HL-60/S4 (cell line): ENCODE measurements around the gene SEC24D.
"Not testable (repeated sequence)": the region's sequence is repeated elsewhere in the genome, so short reads cannot be mapped to it uniquely, and the experiment has no call there.

Experiments used
- in situ Hi-C: fragments of 300-500 bp; cut with MboI; formaldehyde crosslinking; loops from 2 replicates; pipeline ENCODE4 v1.14.3; 2022; ENCODE audit warnings: low sequenced_read_pairs

Gene SEC24D

DNA sequence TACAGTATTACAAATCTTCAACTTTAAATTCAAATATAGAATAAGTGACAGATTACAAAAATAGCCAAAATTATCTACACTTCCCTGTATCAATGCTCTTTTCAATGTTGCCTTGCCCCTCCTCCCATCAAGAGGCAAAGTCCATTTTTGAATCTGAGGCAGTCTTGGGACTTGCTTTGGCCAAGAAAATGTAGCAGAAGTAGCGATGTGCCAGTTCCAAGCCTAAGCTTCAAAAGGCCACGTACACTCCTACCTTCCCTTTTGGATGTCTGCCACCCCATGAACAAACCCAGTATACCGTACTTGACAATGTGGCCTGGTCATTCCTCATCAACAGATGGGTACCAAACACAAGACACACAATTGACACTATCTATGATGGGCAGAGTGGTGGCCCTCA is 24.1 kb downstream of the SEC24D start:
- in situ Hi-C loops, result no loop called here

DNA sequence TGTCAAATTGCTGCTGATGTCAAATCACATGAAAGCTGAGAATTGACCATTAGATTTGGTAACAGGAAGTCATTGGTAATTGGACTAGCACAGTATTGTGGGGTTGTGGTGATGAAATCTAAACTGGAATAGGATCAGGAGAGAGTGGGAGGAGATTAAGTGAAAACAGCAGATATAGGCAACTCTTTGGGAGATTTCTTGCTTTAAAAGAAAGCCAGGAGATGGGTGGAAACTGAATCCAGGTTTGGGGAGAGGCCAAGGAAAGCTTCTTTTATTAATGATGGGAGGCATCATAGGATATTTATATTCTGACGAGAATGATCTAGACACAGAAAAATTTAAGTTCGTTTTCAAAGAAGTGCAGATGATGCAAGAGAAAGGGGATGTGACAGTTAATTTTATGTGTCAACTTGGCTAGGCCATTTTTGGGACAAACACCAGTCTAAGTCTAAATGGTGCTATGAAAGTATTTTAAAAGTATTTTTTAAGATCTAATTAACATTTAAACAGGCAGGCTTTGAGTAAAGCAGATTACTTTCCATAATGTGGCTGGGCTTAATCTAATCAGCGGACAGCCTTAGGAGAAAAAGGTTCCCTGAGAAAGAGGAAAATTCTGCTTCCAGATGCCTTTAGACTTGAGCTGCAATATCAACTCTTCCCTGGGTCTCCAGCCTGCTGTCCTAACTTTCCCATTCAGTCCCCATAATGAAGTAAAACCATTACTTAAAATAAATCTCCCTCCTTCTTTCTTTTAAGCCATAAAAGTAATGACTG is 24.7 kb downstream of the SEC24D start:
- in situ Hi-C loops, result no loop called here

DNA sequence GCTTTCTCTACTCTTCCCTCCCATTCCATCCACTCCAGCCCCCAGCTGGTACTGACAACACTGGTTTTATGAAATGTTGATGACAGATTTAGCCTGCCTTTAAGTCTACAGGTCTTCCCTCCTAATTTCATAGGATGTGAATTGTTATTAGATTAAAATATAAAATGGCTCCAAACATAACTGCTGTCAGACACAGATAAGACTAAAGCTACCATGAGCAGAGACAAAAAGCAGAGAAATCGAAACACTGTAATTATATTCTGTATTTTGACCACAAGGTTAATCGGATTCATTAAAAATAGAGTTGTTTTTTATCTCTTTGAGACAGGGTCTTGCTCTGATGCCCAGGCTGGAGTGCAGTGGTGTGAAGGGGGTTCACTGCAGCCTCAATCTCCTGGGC is 28.3 kb downstream of the SEC24D start:
- in situ Hi-C loops, result no loop called here

DNA sequence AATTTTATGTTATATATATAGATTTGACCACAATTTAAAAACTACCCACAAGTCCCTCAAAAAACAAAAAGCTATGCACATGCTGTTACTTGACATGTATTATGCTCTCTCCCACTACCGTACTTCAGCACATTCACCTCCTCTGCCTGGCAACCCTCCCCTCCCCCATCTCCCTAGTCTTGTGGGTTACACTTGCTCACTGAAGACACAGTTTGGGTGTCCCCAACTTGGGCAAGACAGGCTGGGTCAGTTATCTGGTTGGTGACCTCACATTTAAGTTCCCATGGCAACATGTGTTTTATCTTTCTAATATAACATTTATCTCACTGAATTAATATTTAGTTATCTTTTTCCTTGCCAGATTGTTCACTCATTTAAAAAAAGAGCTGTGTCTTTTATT is 32.7 kb downstream of the SEC24D start:
- in situ Hi-C loops, result no loop called here

DNA sequence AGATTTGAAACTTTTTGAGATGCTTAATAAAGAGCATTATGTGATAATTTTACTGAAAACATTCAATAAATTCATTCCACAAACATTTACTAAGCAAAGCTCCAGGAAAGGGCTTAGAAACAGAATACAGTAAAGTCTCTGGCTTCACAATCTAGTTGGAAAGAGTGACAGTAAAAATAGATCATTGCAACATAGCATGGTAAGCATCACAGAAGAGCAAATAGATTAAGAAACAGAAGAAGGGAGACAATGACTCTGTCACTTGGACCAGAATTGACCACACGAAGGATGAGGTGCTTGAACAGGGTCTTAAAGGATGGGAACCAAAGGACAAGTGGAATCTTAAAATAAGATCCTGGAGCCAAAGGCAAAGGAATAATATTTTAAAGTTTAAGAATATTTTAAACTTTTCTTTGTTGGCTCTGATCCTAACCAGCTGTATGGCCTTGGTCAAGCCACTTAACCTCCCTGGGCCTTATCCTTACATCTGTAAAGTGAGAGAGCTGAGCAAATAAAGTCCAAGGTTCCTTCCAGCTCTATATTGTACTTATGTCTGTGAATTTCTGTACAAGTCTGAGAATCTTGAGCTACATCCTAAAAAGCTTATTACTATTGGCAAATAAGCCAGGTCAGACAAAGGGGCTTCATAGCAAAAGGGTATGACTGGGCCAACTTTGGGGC is 33.9 kb downstream of the SEC24D start:
- in situ Hi-C loops, result no loop called here

DNA sequence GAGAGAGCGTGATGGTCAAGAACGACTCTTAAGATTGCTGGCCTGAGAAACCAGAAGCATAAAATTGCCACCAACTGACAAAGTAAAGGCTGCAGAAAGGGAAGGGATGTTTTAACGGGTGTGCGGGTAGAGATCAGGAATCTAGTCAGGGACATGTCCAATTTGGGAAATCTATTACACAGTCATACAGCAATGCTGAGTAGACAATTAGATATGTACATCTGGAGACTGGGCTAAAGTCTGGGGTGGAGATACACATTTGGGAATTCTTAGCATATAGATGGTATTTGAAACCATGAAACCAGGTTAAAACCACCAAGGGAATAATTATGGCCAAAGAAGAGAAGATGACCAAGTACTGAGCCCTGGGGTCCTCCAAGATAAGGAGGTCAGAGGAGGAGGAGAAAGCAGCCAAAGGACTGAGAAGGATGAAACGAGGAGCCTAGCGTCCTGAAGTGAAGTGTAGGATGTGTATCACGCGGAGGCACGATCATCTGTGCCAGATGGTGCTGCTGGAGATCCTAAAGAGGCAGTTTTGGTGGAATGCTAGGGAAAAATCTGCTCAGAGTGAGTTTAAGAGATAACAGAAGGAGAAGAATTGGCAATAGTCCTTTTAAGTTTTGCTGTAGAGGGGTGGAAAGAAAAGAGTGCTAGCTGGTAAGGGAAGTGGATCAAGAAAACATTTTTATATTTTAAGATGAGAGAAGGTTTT is 36.5 kb downstream of the SEC24D start:
- in situ Hi-C loops, result no loop called here

DNA sequence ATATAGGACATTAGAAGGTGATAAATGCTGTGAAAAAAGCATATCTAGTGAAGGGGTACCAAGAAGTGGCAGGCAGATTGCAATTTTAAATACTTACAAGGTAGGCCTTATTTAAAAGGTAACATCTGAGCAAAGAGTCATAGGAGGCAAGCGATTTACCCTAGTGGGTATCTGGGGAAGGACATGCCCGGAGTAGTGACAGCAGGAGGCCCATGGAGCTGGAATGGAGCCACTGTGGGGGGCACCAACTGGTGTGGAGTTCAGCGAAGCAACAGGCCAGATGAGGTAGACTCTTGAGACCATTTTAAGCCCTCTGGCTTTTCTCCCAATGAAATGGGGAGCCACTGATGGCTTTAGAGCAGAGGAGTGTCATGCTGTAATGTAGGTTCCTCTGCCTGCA is 37.3 kb downstream of the SEC24D start:
- in situ Hi-C loops, result no loop called here

DNA sequence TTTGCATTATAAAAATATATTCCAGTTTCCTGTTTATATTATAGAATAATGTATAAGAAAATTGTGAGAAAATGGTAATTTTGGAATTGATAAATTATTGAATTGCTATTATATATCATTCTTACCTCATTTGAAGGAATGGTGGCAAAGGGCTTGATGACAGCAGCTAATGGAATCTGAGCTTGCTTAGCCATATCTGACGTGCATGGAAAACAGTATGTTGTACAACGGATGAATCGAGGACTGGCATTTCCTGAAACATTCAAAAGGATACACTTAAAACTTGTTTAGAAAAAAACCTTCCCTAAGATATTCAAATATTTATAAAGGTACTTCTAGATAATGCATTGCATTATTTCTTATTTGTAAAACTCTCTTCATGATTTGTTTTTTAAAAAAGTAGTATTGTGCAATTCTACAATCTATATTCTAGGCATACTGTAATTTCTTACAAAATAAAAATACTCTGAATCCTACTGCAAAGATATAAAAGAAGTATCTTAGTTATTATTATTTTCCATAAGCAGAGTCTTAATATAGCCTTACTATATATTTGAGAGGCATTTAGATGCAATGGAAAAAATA is 38.3 kb downstream of the SEC24D start:
- in situ Hi-C loops, result no loop called here

DNA sequence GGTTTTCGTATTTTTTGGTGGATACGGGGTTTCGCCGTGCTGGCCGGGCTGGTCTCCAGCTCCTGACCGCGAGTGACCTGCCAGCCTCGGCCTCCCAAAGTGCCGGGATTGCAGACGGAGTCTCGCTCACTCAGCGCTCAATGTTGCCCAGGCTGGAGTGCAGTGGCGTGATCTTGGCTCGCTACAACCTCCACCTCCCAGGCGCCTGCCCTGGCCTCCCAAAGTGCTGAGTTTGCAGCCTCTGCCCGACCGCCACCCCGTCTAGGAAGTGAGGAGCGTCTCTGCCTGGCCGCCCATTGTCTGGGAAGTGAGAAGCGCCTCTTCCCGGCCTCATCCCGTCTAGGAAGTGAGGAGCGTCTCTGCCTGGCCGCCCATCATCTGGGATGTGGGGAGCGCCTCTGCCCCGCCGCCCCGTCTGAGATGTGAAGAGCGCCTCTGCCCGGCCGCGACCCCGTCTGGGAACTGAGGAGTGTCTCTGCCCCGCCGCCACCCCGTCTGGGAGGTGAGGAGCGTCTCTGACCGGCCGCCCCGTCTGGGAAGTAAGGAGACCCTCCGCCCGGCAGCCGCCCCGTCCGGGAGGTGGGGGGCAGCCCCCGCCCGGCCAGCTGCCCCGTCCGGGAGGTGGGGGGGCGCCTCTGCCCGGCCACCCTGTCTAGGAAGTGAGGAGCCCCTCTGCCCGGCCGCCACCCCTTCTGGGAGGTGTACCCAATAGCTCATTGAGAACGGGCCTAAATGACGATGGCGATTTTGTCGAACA is 44.1 kb downstream of the SEC24D start:
- in situ Hi-C loops, result not testable (repeated sequence)

DNA sequence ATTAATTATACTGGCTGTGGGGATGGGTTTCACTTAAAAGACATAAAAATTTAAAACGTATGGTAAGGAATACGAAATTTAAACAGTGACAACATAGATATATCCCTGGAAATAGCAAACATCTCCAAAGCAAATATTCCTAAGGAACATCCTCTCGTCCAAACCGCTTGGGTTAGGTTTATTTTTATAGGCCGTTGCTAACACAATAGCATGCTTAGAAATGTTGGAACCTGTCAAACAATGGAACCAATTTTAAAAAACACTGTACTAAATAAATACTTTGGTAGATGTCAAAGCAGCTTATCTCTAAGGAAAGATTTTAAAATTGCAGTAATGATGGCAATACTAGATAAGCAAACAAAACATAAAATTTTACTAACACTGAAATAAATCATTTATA is 45.4 kb downstream of the SEC24D start:
- in situ Hi-C loops, result no loop called here

DNA sequence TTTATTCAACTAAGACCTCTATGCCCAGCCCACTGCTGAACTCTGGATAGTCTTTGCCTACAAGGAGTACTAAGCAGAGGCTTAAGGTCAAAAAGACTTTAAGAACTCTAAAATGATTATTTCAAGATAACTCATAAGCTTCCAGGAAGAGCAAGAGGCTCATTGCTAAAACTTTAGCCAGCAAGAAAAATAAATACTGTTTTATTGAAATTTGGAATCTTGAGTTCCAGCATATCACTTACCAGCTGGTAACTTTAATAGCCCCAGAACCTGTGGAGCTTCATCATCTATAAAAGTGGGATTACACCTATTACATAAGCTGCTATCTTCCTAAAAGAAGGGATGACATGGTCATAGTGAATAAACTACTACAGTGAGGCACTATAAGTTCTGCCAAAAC is 47.0 kb downstream of the SEC24D start:
- in situ Hi-C loops, result no loop called here

DNA sequence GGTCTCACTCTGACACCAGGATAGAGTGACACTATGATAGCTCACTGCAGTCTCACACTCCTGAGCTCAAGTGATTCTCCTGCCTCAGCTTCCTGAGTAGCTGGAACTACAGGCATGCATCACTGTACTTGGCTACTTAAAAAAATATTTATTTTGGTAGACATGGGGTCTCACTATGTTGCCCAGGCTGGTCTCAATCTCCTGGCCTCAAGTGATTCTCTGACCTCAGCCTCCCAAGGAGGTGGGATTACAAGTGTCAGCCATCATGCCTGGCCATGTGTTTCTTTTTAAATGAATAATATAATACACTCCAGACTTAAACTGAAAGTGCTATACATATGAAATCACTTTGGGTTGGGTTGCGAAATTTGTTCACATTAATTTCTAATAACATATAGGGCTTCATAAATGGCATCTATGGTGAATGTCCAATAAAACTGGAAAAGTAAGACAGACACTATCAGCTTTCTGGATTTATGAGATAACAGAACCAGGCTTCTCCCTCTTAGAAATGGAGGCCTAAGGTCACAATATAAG is 48.0 kb downstream of the SEC24D start:
- in situ Hi-C loops, result no loop called here

DNA sequence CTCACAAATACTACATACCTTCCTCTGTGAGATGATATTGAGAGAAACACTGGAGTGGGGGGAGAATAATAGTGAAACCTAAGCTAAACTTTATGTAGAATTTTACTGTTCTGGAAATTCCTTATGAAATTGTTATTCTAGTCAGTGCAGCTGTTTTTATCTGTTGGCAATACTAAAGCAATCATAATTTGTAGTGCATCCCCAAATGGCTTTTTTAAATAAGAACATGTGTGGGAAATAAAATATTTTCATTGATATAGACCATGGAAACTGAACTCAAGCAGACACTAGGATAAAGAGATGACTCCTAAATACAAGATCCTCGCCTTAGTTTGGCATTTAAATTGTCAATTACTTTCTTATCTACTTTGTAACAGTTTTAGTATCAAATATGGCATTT is 51.1 kb downstream of the SEC24D start:
- in situ Hi-C loops, result no loop called here

DNA sequence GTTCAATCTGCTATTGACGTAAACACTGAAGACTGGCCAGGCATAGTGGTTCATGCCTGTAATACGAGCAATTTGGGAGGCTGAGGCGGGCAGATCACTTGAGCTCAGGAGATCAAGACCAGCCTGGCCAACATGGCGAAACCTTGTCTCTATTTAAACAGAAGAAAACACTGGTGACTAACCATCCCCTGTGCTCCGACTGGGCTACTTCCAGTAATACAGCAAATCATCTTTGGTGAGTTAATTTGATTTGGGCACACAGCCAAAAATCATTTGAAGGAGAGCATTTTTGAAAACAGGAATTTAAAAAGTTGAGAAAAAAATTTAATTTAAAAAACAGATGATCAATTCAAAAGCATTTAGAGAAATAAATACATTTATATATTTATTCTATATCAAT is 52.0 kb downstream of the SEC24D start:
- in situ Hi-C loops, result no loop called here

DNA sequence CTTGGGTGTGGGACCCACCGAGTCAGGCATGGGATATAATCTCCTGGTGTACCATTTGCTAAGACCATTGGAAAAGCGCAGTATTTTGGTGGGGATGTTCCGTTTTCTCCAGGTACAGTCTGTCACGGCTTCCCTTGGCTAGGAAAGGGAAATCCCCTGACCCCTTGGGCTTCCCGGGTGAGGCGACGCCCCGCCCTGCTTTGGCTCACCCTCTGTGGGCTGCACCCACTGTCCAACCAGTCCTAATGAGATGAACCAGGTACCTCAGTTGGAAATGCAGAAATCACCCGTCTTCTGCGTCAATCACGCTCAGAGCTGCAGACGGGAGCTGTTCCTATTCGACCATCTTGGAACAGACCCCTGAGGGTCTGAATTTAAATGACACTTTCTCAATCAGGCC is 53.0 kb downstream of the SEC24D start:
- in situ Hi-C loops, result not testable (repeated sequence)

DNA sequence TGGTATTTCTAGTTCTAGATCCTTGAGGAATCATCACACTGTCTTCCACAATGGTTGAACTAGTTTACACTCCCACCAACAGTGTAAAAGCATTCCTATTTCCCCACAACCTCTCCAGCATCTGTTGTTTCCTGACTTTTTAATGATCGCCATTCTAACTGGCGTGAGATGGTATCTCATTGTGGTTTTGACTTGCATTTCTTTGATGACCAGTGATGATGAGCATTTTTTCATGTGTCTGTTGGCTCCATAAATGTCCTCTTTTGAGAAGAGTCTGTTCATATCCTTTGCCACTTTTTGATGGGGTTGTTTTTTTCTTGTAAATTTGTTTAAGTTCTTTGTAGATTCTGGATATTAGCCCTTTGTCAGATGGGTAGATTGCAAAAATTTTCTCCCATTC is 58.3 kb downstream of the SEC24D start:
- in situ Hi-C loops, result loop anchor here (10.0 kb wide), 1 partner anchor 177 kb away; no protein-coding TSS in a partner anchor

DNA sequence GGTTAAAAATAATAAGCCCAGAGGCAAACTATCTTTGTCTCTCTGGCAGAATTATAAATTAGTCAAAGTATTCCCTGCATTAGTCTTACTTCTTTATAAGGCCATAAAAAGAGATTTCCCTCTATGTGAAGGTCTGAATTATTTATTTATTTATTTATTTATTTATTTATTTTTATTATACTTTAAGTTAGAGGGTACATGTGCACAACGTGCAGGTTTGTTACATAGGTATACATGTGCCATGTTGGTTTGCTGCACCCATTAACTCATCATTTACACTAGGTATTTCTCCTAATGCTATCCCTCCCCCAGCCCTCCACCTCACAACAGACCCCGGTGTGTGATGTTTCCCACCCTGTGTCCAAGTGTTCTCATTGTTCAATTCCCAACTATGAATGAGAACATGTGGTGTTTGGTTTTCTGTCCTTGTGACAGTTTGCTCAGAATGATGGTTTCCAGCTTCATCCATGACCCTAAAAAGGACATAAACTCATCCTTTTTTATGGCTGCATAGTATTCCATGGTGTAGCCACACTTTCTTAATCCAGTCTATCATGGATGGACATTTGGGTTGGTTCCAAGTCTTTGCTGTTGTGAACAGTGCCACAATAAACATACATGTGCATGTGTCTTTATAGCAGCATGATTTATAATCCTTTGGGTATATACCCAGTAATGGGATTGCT is 58.8 kb downstream of the SEC24D start:
- in situ Hi-C loops, result loop anchor here (10.0 kb wide), 1 partner anchor 178 kb away; no protein-coding TSS in a partner anchor

DNA sequence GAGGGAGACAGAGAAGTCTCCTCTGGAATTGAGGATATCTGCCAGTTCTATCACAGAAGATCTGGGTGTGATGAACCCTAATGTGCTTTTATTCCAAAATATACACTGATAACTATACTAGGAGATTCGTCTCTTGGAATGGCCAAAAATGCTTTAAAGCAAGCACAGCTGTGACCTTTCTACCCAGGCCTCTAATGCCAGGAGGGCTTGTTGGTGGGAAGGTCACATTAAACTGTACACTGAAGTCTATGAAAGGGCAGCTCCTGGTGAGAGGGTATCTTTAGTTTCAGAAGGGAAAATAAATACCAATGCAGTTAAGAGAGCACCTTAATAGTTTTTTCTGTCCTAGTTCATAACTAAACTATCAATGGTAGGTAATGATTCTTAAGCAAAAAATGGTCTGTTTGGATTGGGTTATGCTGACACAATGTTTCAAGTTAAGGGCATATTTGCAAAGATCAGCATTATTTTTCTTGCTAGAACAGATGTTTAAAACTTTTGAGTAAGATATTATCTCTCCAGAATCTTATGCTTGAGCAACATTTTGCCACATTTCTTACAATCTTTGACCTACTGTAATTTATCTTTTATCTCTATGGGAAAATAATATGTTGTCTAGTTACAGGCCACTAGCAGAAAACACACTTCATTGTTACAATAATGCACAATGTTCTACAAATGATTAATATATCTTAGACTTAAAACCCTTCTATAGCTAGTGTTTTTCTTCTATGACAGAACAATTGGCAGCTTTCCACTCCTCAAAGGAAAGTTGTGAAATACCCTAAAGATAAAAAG is 59.6 kb downstream of the SEC24D start:
- in situ Hi-C loops, result loop anchor here (10.0 kb wide), 1 partner anchor 178 kb away; no protein-coding TSS in a partner anchor

DNA sequence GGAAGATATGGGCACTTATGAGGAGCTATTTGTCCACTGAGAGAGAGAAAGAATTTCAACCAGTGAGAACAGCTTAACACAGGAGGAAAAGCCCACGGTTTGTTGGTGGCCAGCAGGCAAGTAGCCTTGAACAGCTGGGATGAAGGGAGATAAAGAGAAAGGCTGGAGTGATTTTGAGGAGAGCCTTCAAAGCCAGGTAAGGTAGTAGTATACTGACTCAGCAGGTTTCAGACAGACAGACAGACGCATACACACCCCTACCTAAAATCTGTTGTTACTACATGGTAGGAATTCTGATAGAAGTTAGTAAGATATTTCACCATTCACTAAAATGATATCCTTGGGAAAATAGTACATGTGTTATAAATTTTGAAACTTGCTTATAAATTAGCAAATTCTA is 60.5 kb downstream of the SEC24D start:
- in situ Hi-C loops, result loop anchor here (10.0 kb wide), 1 partner anchor 179 kb away; no protein-coding TSS in a partner anchor
